SK-N-SH (cell line): Measurements from ENCODE around the gene UBR1. TPM values are rescaled to one million over a fixed set of nuclear protein-coding genes. Genes with fewer than 3 reads are reported as not detected.
A peak's percentile ranks its signal among the peaks of the same experiment; 100 is the strongest.

Source experiments
- CTCF ChIA-PET: fragments of 300-600, 350-600 bp; formaldehyde crosslinking; extraction: SDS; loops from one replicate; lab custom pipeline; 2021; lab: Yijun Ruan, JAX
- POLR2A ChIA-PET: fragments of 350-600 bp; sonication (Branson Sonifier 250); formaldehyde crosslinking; extraction: SDS; loops from one replicate; lab custom pipeline; 2020; ENCODE audit warnings: antibody characterized with exemption, inconsistent platforms; lab: Yijun Ruan, JAX
- DNase-seq: peaks from one replicate; pipeline ENCODE4 v3.0.0; 2012
- H2AFZ ChIP-seq: fragments of 200-600 bp; sonication (generic); 2 replicates; pipeline ENCODE4 v1.8.1; 2016; ENCODE audit warnings: antibody characterized with exemption, mild to moderate bottlenecking, low read depth
- H3F3A ChIP-seq: fragments of 200-600 bp; sonication (generic); replicated peaks from 2 replicates; pipeline ENCODE3; 2016; ENCODE audit warnings: antibody characterized with exemption, mild to moderate bottlenecking; ENCODE audit not compliant: insufficient read depth
- H3K27ac ChIP-seq, 2 experiments: fragments of 200-500 bp in 1 of 2; fragments of 200-600 bp in 1 of 2; sonication (Bioruptor generic) in 1 of 2; sonication (generic), shearing (Covaris generic) in 1 of 2; 2 replicates each; pipeline versions ENCODE4 v1.5.1 to v1.6.1; 2014 to 2016; ENCODE audit warnings: low read depth in 2 of 2, inconsistent platforms in 1 of 2, low read length in 1 of 2, mild to moderate bottlenecking in 1 of 2, mixed read lengths in 1 of 2
- H3K27me3 ChIP-seq: fragments of 200-600 bp; sonication (generic), shearing (Covaris generic); 2 replicates; pipeline ENCODE4 v1.6.1; 2016; ENCODE audit warnings: mixed run types; ENCODE audit not compliant: insufficient read depth
- H3K36me3 ChIP-seq, 2 experiments: fragments of 200-500 bp in 1 of 2; fragments of 200-600 bp in 1 of 2; sonication (Bioruptor generic) in 1 of 2; sonication (generic) in 1 of 2; replicated peaks in 1 of 2; 2 replicates each; pipeline versions ENCODE3 to v1.5.1; 2014 to 2016; ENCODE audit warnings: low read length in 1 of 2, mild to moderate bottlenecking in 1 of 2; ENCODE audit not compliant: insufficient read depth in 2 of 2, control insufficient read depth in 1 of 2
- H3K4me1 ChIP-seq, 2 experiments: fragments of 200-500 bp in 1 of 2; fragments of 200-600 bp in 1 of 2; sonication (Bioruptor generic) in 1 of 2; sonication (generic), shearing (Covaris generic) in 1 of 2; 2 replicates each; pipeline versions ENCODE4 v1.5.1 to v1.6.1; 2014 to 2016; ENCODE audit warnings: low read depth in 1 of 2, low read length in 1 of 2, mixed run types in 1 of 2; ENCODE audit not compliant: insufficient read depth in 2 of 2, control insufficient read depth in 1 of 2
- H3K4me2 ChIP-seq: fragments of 200-600 bp; sonication (generic), shearing (Covaris generic); 2 replicates; pipeline ENCODE4 v1.6.1; 2017; ENCODE audit warnings: mixed run types
- H3K4me3 ChIP-seq, 2 experiments: fragments of 200-500 bp in 1 of 2; fragments of 200-600 bp in 1 of 2; sonication (Bioruptor generic) in 1 of 2; sonication (generic), shearing (Covaris generic) in 1 of 2; 2 replicates each; pipeline versions ENCODE4 v1.5.1 to v1.8.1; 2014 to 2016; ENCODE audit warnings: low read depth in 2 of 2, inconsistent platforms in 1 of 2, low read length in 1 of 2, mild to moderate bottlenecking in 1 of 2, mixed read lengths in 1 of 2, moderate library complexity in 1 of 2
- H3K79me2 ChIP-seq: fragments of 200-600 bp; sonication (generic); 2 replicates; pipeline ENCODE4 v1.8.1; 2017; ENCODE audit warnings: mild to moderate bottlenecking; ENCODE audit not compliant: insufficient read depth
- H3K9ac ChIP-seq: fragments of 200-600 bp; sonication (generic); 2 replicates; pipeline ENCODE4 v1.6.1; 2017; ENCODE audit warnings: mixed run types
- H3K9me2 ChIP-seq: fragments of 200-600 bp; sonication (generic); 2 replicates; pipeline ENCODE4 v1.6.1; 2017; ENCODE audit warnings: mixed run types
- H3K9me3 ChIP-seq: fragments of 200-600 bp; sonication (generic); 2 replicates; pipeline ENCODE4 v1.6.1; 2017; ENCODE audit warnings: mixed run types, mild to moderate bottlenecking, moderate library complexity
- H4K20me1 ChIP-seq: fragments of 200-600 bp; sonication (generic); 2 replicates; pipeline ENCODE4 v1.6.1; 2017; ENCODE audit warnings: mild to moderate bottlenecking, mixed run types; ENCODE audit not compliant: insufficient read depth
- CTCF ChIP-seq: fragments of 200-600 bp; sonication (generic); IDR thresholded peaks from 2 replicates; pipeline ENCODE4 v1.6.1; 2017; ENCODE audit warnings: antibody characterized with exemption, mild to moderate bottlenecking, moderate library complexity
- EP300 ChIP-seq, 2 experiments: IDR thresholded peaks; 2 replicates each; pipeline versions ENCODE4 v1.4.0 to v1.6.1; 2012; ENCODE audit warnings: borderline replicate concordance in 1 of 2, low read depth in 1 of 2, low read length in 1 of 2
- FOSL2 ChIP-seq: IDR thresholded peaks from 2 replicates; pipeline ENCODE4 v1.4.0; 2012; ENCODE audit warnings: low read depth, mild to moderate bottlenecking, moderate library complexity, borderline replicate concordance
- FOXJ3 ChIP-seq: sonication (generic); formaldehyde crosslinking; IDR thresholded peaks from 2 replicates; pipeline ENCODE4 v1.5.1; 2020; ENCODE audit warnings: mild to moderate bottlenecking, missing genetic modification reagents
- GATA2 ChIP-seq: sonication (generic); formaldehyde crosslinking; IDR thresholded peaks from 2 replicates; pipeline ENCODE4 v1.5.0; 2020; ENCODE audit warnings: mild to moderate bottlenecking, missing genetic modification reagents
- IRF3 ChIP-seq: fragments of 150-350 bp; IDR thresholded peaks from 2 replicates; pipeline ENCODE4 v1.6.1; 2016; ENCODE audit warnings: mild to moderate bottlenecking, low read depth, low read length
- JUND ChIP-seq: IDR thresholded peaks from 2 replicates; pipeline ENCODE4 v1.4.0; 2012
- MEF2A ChIP-seq: IDR thresholded peaks from 2 replicates; pipeline ENCODE4 v1.4.0; 2012; ENCODE audit warnings: low read depth, borderline replicate concordance
- MXI1 ChIP-seq: IDR thresholded peaks from 2 replicates; pipeline ENCODE4 v1.6.1; 2012; ENCODE audit warnings: mild to moderate bottlenecking, low read depth, low read length, improper control_type of control experiment
- NFIC ChIP-seq: IDR thresholded peaks from 2 replicates; pipeline ENCODE4 v1.4.0; 2012; ENCODE audit warnings: borderline replicate concordance
- NRF1 ChIP-seq: IDR thresholded peaks from 2 replicates; pipeline ENCODE4 v1.6.1; 2012; ENCODE audit warnings: low read depth, mild to moderate bottlenecking, low read length
- PBX3 ChIP-seq: IDR thresholded peaks from 2 replicates; pipeline ENCODE4; 2012
- RAD21 ChIP-seq: IDR thresholded peaks from 2 replicates; pipeline ENCODE4 v1.6.1; 2012; ENCODE audit warnings: mild to moderate bottlenecking, low read length
- REST ChIP-seq: IDR thresholded peaks from 2 replicates; pipeline ENCODE4 v1.6.1; 2012; ENCODE audit warnings: mild to moderate bottlenecking, low read depth, low read length, moderate library complexity
- RFX5 ChIP-seq: IDR thresholded peaks from 2 replicates; pipeline ENCODE4 v1.6.1; 2012; ENCODE audit warnings: mild to moderate bottlenecking, improper control_type of control experiment, low read length
- SIN3A ChIP-seq: IDR thresholded peaks from 2 replicates; pipeline ENCODE4 v1.6.1; 2012; ENCODE audit warnings: low read depth, mild to moderate bottlenecking, low read length, moderate library complexity, borderline replicate concordance
- TAF1 ChIP-seq: IDR thresholded peaks from 2 replicates; pipeline ENCODE4 v1.6.1; 2012; ENCODE audit warnings: low read depth, mild to moderate bottlenecking, low read length, moderate library complexity, borderline replicate concordance
- TCF12 ChIP-seq: IDR thresholded peaks from 2 replicates; pipeline ENCODE4 v1.4.0; 2012
- YY1 ChIP-seq: IDR thresholded peaks from 2 replicates; pipeline ENCODE4 v1.4.0; 2012; ENCODE audit warnings: low read depth, mild to moderate bottlenecking
- ZBTB33 ChIP-seq: IDR thresholded peaks from 2 replicates; pipeline ENCODE4 v1.4.0; 2012; ENCODE audit warnings: low read depth, borderline replicate concordance
- WGBS: methylation state at CpG from one replicate; pipeline ENCODE4 v1.1.6; 2017; ENCODE audit warnings: low lambda C conversion rate; 5-methylcytosine and 5-hydroxymethylcytosine counted together
- polyA plus RNA-seq, 3 experiments: library from polyadenylated mRNA; depleted of rRNA; stranded (reverse); fragments of >200 nt; gene quantifications; 2 replicates each; pipeline ENCODE4 v1.2.3, GENCODE V29; 2012

Gene UBR1
- polyA plus RNA-seq, 1 of the 3 experiments (the other 2 are of a cell fraction), result 3.7 TPM

- no peak for TF ChIP-seq REST
- TF ChIP-seq IRF3, result no peak
Observed at GRCh38 chr15:42915654-42916315, 190.1 kb downstream of the UBR1 start (continued).

- H2AFZ ChIP-seq, result no peak overlapping the region
- no peak overlapping the region for H3K9ac ChIP-seq
- 76% methylated on average over 5 of the region's 5 CpGs for WGBS
- H3F3A ChIP-seq, result peaks cover 11% of the 10 kb centered on the region
- H3K4me2 ChIP-seq, result 0 out of 2 replicates have a peak overlapping the region, but pooled peaks have one; percentile 21
- POLR2A ChIA-PET, result no interaction called here
- no peaks in the 10 kb centered on the region for H3K9me3 ChIP-seq
- no peaks in the 10 kb centered on the region for H3K27me3 ChIP-seq
- DNase-seq, result no peak
- H3K4me1 ChIP-seq, result no peaks in the 10 kb centered on the region; a peak in 1 of 4 replicates
- H3K4me3 ChIP-seq, result no peak overlapping the region
- no peak overlapping the region for H3K27ac ChIP-seq
- H3K36me3 ChIP-seq, result no peaks in the 10 kb centered on the region
- H4K20me1 ChIP-seq, result no peaks in the 10 kb centered on the region
- CTCF ChIA-PET, result interaction anchor here (0.8 to 1.0 kb wide), 2 partner anchors 12 kb away, joined by 3 to 4 read pairs; no protein-coding TSS in a partner anchor
- H3K9me2 ChIP-seq, result no peaks in the 10 kb centered on the region
- H3K79me2 ChIP-seq, result peaks cover 91% of the 10 kb centered on the region
- no peak for TF ChIP-seq CTCF
- TF ChIP-seq GATA2, result no peak
- TF ChIP-seq EP300 (IDR thresholded peaks at IDR 0.05; ENCODE audit: borderline replicate concordance in 1 of 2, low read depth in 1 of 2, low read length in 1 of 2), result no peak
- no peak for TF ChIP-seq NFIC
- TF ChIP-seq JUND, result no peak
- no peak for TF ChIP-seq RAD21
- TF ChIP-seq NRF1, result no peak
- no peak for TF ChIP-seq YY1
- no peak for TF ChIP-seq ZBTB33
- TF ChIP-seq MXI1, result no peak
- no peak for TF ChIP-seq PBX3
- TF ChIP-seq FOSL2, result no peak
- no peak for TF ChIP-seq FOXJ3 (CRISPR knock-in tag)
- TF ChIP-seq TAF1, result no peak
- TF ChIP-seq RFX5, result no peak
- TF ChIP-seq MEF2A, result no peak
- no peak for TF ChIP-seq TCF12
- TF ChIP-seq SIN3A, result no peak
Observed at GRCh38 chr15:42914728-42915497, 190.9 kb downstream of the UBR1 start.
